ENCODE data around the gene FOS.

- no peak for TF ChIP-seq CTCF (IDR thresholded peaks at IDR 0.05)
- TF ChIP-seq POLR2A (IDR thresholded peaks at IDR 0.05) = no peak
These were observed 41.6 kb downstream of the FOS start for GRCh38 chr14:75320196-75320595.

Measured in thyroid gland (tissue), 4 donors.